ENCODE results near the gene ZC3HAV1.
"Not testable (repeated sequence)": the region's sequence is repeated elsewhere in the genome, so short reads cannot be mapped to it uniquely, and the experiment has no call there.

The ZC3HAV1 gene

GRCh38 chr7:139046143-139046542, 63.4 kb downstream of the ZC3HAV1 start:
- no peak for DNase-seq

GRCh38 chr7:139044813-139045794, 64.4 kb downstream of the ZC3HAV1 start:
- no peak for DNase-seq

- peak; percentile 77 to 78 for DNase-seq
These were observed 65.4 kb downstream of the ZC3HAV1 start for GRCh38 chr7:139043823-139044812.

GRCh38 chr7:139041378-139042085, 68.0 kb downstream of the ZC3HAV1 start:
- no peak for DNase-seq

GRCh38 chr7:139038691-139039090, 70.8 kb downstream of the ZC3HAV1 start:
- no peak for DNase-seq

GRCh38 chr7:139036901-139037300, 72.6 kb downstream of the ZC3HAV1 start:
- DNase-seq: no peak

GRCh38 chr7:139035586-139036353, 73.8 kb downstream of the ZC3HAV1 start, which contains the start of gene ZC3HAV1L:
TSS of gene ZC3HAV1L (minus strand) at chr7:139036042. CDS start at chr7:139036017, 25 bp downstream.
- DNase-seq: peak; percentile 30 to 35

GRCh38 chr7:139034855-139035585, 74.5 kb downstream of the ZC3HAV1 start:
- peak; percentile 24 to 25 for DNase-seq

GRCh38 chr7:139034336-139034735, 75.2 kb downstream of the ZC3HAV1 start:
- no peak for DNase-seq

GRCh38 chr7:139033346-139034114, 76.0 kb downstream of the ZC3HAV1 start:
- no peak for DNase-seq

- no peak for DNase-seq
These were observed 77.0 kb downstream of the ZC3HAV1 start for GRCh38 chr7:139032473-139032872.

GRCh38 chr7:139029353-139029752, 80.2 kb downstream of the ZC3HAV1 start:
- DNase-seq: no peak

GRCh38 chr7:139026551-139026950, 83.0 kb downstream of the ZC3HAV1 start:
- no peak for DNase-seq

- not testable (repeated sequence) for DNase-seq
These were observed 83.7 kb downstream of the ZC3HAV1 start for GRCh38 chr7:139025861-139026260.

- no peak for DNase-seq
These were observed 86.4 kb downstream of the ZC3HAV1 start for GRCh38 chr7:139023076-139023475.

- no peak for DNase-seq
These were observed 87.2 kb downstream of the ZC3HAV1 start for GRCh38 chr7:139022286-139022685.

GRCh38 chr7:139018910-139019309, 90.6 kb downstream of the ZC3HAV1 start:
- no peak for DNase-seq

GRCh38 chr7:139016931-139017511, 92.5 kb downstream of the ZC3HAV1 start:
- peak; percentile 49 to 51 for DNase-seq

GRCh38 chr7:139011373-139011772, 98.1 kb downstream of the ZC3HAV1 start:
- DNase-seq: no peak
